ENCODE measurements around the gene IGFBP7.

The IGFBP7 gene, protein sequence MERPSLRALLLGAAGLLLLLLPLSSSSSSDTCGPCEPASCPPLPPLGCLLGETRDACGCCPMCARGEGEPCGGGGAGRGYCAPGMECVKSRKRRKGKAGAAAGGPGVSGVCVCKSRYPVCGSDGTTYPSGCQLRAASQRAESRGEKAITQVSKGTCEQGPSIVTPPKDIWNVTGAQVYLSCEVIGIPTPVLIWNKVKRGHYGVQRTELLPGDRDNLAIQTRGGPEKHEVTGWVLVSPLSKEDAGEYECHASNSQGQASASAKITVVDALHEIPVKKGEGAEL

DNA sequence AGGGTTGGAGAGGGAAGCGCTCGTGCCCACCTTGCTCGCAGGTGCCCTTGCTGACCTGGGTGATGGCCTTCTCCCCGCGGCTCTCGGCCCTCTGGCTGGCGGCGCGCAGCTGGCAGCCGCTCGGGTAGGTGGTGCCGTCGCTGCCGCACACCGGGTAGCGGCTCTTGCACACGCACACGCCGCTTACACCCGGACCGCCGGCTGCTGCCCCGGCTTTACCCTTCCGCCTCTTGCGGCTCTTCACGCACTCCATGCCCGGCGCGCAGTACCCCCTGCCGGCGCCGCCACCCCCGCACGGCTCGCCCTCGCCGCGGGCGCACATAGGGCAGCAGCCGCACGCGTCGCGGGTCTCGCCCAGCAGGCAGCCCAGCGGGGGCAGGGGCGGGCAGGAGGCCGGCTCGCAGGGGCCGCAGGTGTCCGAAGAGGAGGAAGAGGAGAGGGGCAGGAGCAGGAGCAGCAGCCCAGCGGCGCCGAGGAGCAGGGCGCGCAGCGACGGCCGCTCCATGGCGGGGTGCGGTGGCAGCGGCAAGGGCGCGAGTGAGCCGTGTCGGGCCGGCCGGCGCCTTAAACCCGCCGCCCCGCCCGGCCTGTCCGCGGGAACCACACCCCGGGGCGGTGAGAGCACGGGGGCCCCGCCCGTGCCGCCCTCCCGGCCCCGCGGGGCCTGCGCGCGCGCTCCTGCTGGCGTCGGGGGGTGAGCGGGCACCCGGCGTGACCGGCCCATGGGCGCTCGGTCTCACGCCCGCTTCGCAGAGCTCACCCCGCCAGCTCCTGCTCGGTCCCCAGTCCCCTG is at the start of gene IGFBP7:
IGFBP7 (minus strand) TSS at position 539 of the 793 bp plus-strand sequence; CDS start at position 505, 34 bp downstream.
- DNase-seq: peak; percentile 70

GRCh38 chr4:57159866-57160265 is 49.7 kb upstream of the IGFBP7 start:
- no peak for DNase-seq

DNA sequence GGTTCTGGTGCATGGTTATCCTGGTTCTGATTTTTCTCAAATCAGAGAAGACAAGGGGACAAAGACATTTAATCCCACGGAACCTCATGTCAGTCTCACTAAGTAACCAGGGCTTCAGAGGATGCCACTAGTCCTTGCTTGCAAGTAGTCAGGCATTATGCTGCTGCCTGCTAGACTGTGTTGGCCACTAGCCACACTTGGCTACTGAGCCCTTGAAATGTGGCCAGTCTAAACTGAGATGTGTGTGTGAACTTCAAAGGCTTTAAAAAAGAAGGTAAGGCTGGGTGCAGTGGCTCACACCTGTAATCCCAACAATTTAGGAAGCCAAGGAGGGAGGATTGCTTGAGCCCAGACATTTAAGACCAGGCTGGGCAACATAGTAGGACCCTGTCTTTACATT is 48.6 kb upstream of the IGFBP7 start:
- DNase-seq: no peak

DNA sequence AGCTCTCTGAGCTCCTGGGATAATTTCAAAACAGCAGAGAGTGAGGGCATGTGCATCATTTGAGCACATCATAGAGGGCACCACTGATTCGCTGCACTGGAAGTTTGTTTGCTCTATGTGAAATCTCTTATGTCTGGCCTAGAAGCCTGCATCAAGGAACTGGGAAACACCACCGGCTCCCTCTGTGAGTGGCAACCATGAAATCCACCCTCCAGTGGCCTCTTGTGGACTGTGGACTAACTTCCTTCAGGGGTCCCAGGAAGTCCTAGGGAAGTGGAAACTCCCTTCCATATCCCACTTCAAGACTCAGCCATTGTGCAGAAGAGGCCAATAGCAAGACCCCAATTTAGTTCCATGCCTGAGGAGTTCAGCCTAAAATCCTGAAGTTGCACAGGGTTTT is 48.0 kb upstream of the IGFBP7 start:
- no peak for DNase-seq

DNA sequence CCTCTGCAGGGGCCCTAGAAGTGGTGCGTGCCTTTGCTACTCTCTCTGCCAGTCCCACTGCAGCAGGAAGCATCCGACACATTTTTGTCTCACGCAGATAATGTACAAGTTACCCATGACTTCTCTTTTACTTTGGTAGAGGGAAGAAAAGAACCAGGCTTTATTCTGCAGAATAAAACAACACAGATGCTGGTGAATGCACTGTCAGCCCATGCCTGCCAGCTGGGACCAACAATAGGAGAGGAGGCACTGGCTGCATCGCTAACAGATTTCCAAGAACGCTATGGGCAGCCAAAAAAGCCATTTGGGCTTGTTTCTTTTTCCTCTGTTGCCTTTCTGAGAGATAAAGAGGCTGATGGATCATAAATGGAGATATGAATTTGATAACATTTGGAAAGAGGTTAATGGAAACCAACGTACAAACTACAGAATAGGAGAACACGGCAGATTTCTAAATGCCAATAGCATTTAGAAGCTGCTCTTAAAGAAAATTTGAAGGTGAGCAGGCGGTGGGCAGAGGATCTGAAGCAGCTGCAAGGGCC is 47.5 kb upstream of the IGFBP7 start:
- DNase-seq: no peak

DNA sequence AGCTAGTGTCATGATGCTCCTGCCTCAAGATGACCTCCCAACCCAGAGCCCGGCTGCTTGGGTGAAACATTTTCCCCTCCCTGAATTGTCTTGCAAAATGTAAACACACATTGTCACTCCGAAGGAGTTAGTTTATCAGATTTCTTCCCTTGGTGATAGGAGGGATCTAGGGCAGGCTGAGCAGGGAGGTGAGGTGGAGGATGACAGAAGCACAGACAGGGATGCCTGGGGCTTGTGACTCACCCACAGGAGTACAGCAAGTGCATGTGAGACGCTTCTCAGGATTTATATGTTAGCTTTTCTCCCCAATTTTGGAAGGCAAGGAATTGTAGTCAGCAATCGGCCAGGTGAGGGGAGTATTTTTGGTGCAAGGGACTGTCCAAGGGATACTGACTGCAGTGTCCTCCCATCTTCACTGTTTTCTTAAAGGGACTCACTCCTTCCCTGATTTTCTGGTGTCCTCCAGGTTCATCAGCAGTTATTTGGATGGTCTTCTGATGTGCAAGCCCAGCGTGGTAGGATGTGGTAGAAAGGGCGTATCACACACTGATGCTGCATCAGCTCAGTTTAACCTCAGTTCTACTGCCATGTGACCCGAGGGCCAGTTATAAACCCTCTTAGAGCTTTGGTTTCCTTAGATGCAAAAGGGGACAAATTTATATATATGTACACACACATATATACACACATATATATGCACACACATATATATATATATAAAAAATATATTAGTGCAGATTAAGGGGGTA is 46.2 kb upstream of the IGFBP7 start:
- DNase-seq: no peak

DNA sequence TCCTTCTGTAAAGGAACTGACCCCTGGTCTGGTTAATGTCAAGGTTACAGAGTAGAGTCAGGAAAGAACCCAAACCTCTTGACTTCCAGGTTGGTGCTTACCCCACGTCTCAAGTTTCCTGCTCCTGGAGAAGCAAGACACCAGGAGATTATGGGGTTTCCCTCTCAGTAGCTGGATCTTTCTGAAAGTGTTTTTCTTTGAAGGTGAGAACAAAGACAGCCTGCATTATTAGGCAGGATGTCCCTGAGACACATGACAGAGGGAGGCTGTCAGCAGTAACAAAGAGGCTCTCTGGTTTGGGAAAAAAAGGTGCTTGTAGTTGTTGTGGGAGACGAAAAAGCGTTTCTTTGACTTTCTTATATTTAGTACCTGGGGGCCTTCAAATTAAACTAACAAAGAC is 44.7 kb upstream of the IGFBP7 start:
- no peak for DNase-seq

DNA sequence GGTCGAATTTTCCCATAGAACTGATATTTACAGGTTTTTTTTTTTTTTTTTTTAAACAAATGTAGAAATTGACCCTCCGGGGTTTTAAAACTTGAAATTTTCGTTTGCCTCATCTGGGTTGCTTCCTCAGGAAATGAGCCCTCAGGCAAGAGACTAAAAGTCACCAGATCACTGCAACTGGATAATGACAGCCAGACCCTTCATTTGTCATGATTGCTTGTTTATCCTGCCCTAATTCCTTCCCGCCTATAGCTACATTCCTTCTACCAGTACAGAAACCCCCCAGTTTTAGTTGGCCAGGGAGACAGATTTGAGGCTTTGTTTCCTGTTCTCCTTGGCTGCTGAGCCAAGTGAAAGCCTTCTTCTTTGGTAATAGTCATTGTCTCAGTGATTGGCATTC is 44.0 kb upstream of the IGFBP7 start:
- peak; percentile 48 for DNase-seq

DNA sequence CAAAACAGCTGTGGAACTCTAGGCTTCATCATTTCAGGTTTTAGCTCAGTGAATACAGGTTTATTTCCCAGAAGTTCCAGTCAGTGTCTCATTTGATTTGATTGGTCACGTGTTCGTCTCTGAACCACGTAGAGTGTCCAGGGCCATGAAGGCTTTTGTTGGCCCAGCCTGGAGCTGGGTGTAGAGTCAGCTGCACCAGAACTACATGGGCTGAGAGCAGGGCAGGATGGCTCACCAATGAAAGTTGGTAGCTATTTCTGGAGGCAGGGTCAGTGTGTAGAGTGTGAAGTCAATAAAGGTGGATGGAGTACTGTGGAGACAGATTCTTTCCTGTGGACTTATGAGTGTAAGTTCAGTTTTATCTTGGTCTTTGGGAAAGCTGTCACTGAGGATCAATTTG is 43.0 kb upstream of the IGFBP7 start:
- no peak for DNase-seq

- DNase-seq: no peak
Observed at GRCh38 chr4:57151481-57151880, 41.3 kb upstream of the IGFBP7 start.

DNA sequence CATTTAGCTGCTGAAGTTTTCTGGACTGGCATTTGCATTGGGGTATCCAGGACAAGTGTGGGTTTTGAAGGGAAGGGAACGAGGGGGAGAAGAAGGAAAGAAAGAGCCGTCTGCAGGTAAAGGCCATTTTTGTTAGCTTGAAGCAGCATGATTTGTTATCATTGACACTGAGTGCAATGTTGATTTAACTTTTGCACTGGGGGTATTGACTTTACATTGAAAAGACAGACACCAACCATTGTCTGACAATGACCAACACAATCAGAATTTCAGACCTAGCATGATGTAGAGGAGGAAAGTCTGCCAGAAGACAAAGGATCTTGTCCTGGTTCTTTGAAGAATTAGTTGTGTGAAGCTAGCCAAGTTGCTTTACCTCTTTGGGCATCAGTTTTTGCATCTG is 39.6 kb upstream of the IGFBP7 start:
- no peak for DNase-seq

- no peak for DNase-seq
Observed at GRCh38 chr4:57148831-57149505, 38.8 kb upstream of the IGFBP7 start.

- no peak for DNase-seq
Observed at GRCh38 chr4:57148177-57148576, 38.0 kb upstream of the IGFBP7 start.

GRCh38 chr4:57147335-57148060 is 37.3 kb upstream of the IGFBP7 start:
- DNase-seq: no peak

- no peak for DNase-seq
Observed at GRCh38 chr4:57146444-57146843, 36.3 kb upstream of the IGFBP7 start.

DNA sequence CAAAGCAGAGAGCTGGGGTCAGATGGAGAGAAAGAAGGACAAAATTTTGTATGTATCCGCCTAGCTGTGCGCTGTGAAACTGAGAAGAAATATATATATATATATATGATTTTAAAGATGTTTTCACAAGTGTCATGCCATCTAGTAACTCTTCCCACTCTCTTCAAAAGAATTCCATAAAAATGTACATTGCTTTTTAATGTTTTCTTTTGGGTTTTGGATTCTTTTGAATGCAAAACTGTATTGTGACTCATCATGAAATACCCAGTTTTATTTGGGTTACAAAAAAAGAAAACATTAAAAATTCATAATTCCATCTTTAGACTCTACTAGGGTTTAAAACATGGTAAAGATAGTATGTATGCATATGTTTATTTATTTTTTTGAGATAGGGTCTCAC is 34.3 kb upstream of the IGFBP7 start:
- DNase-seq: no peak

DNA sequence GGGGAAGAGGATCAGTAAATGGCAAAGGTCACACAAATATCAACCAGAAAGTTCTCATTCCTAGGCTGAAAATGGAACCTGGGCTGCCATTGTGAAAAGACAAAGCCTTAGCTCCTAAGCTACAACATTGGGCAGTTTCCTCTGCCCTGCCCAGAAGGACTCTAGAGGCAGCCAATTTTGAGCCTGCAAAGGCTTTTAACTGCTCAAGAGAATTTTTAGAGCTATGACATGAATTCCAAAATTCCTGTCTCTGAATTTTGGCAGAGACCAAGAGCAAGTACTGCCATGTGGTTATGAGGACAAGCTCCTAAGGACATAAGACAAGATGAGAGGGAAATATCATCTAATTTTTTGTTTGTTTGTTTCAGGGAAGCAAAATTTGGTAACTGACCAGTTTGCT is 29.6 kb upstream of the IGFBP7 start:
- DNase-seq: no peak

DNA sequence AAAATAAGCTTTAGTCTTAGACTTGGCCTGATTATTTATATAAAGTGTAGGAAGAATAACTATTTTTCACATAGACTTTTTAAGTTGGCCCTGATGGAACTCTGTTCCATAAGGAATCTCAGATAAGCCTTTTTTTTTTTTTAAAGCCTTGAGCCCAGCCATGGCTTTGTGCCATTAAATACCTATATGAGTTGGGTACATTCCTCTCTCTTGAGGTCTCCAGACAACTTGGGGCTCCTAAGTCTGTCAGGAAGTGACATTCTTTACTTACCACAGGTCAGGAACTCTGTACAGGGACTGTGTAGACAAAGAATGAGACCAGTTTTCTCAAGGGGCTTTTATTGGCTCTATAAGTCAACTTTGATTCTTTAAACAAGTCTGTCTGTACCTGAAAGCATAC is 27.1 kb upstream of the IGFBP7 start:
- no peak for DNase-seq

GRCh38 chr4:57136281-57136680 is 26.1 kb upstream of the IGFBP7 start:
- no peak for DNase-seq

GRCh38 chr4:57132743-57133137 is 22.6 kb upstream of the IGFBP7 start:
- no peak for DNase-seq

DNA sequence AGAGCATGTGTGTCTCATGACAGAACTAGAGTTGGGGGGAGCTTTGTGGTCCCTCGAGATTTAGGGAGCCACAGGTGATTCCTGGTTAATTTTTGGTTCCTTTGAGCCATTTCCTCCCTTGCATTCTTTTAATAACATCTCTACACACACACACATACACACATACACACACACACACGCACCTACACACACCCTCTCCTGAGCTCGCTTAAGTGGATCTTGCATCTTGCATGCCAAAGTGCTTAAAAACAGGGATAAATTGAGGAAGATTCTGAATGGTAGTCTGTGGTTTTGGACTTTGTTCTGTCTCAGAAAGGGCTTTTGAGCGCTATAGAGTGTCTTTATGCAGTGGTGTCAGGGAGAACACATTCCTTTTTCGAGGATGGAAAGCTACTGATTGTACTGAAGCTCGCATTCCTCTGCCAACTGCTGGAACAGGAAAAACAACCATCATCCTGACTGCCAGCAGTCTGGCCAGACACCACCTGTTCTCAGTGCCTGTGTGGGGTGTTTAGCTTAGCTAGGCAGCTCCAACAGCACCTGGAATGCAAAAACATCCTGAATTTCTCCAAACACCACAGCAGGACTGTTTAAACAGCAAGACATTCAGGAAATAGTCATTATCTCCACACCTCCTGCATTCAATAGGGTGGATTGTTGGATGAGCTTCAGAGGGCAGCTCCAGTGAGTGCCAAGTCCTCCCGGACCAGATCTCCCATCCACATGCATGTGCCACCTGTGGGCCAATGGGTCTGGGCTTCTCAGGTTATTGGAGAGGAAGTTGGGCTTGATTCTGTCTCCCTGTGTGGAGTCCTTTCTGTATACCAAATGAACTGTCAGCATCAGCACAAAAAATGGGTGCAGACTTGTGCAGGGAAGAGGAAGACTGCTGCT is 21.9 kb upstream of the IGFBP7 start:
- no peak for DNase-seq

Data from eye (tissue), 1 donor.